Uterus (tissue), 4 donors: ENCODE data around the gene CIBAR2. TPM values are rescaled to one million over a fixed set of nuclear protein-coding genes. Genes with fewer than 3 reads are reported as not detected.

Experiments used
- DNase-seq, 2 donors: peaks; one replicate each; pipeline ENCODE4 v3.0.0-alpha.2; 2019 to 2020
- H3K27ac ChIP-seq, 2 donors: fragments of 200-600 bp; sonication (generic); 1 replicate in 1 of 2; 2 replicates in 1 of 2; pipeline ENCODE4 v1.5.1; 2016 to 2018
- H3K27me3 ChIP-seq, 2 donors: fragments of 200-600 bp; sonication (generic); one replicate each; pipeline ENCODE4 v1.5.1; 2018 to 2019; ENCODE audit warnings: control low read depth in 1 of 2
- H3K36me3 ChIP-seq, 2 donors: fragments of 200-600 bp; sonication (generic); one replicate each; pipeline ENCODE4 v1.5.1; 2019; ENCODE audit warnings: control low read depth in 1 of 2
- H3K4me1 ChIP-seq, 2 donors: fragments of 200-600 bp; sonication (generic); one replicate each; pipeline ENCODE4 v1.5.1; 2018 to 2019; ENCODE audit warnings: control low read depth in 1 of 2
- H3K4me3 ChIP-seq, 2 donors: fragments of 200-600 bp; sonication (generic); 1 replicate in 1 of 2; 2 replicates in 1 of 2; pipeline ENCODE4 v1.5.1; 2018 to 2019; ENCODE audit warnings: mild to moderate bottlenecking in 1 of 2
- H3K9me3 ChIP-seq, 2 donors: fragments of 200-600 bp; sonication (generic); one replicate each; pipeline ENCODE4 v1.5.1; 2019; ENCODE audit warnings: control low read depth in 1 of 2
- POLR2A ChIP-seq, 2 donors: fragments of 450-650 bp; IDR thresholded peaks; one replicate each; pipeline ENCODE4 v1.6.1; 2016; ENCODE audit warnings: antibody characterized with exemption in 2 of 2, mild to moderate bottlenecking in 1 of 2, moderate library complexity in 1 of 2
- intact Hi-C: fragments of 100-400 bp; cut with DNase I; formaldehyde crosslinking; loops from one replicate; pipeline ENCODE4 v1.15.1; 2023; ENCODE audit warnings: low total_unique reads
- total RNA-seq, 4 donors: library from RNA; depleted of rRNA in 3 of 4; stranded (reverse); fragments of >200 nt in 3 of 4; gene quantifications; one replicate each; pipeline versions ENCODE4 v1.1.0 to v1.2.4, GENCODE V29; 2014 to 2023
- TF ChIP-seq, protein P1 (sequence below), 4 experiments: fragments of 200-600 bp in 2 of 4; fragments of 450-650 bp in 2 of 4; sonication (generic) in 2 of 4; IDR thresholded peaks; one replicate each; pipeline ENCODE4 v1.5.1; 2016 to 2019; ENCODE audit warnings: antibody characterized with exemption in 4 of 4, mild to moderate bottlenecking in 2 of 4, moderate library complexity in 1 of 4
- donor health status: DM: yes; HTN: yes; CAD: no.

CIBAR2 gene
- total RNA-seq, 4 donors from 2014 or later: 2.4 TPM; not detected in 3

GRCh38 chr16:85149776-85150175, 37.5 kb upstream of the CIBAR2 start:
- no peaks in the 10 kb centered on the region for H3K9me3 ChIP-seq
- peaks cover 4 to 12% of the 10 kb centered on the region in 2 donors for H3K4me1 ChIP-seq
- no peak overlapping the region for H3K27ac ChIP-seq
- H3K36me3 ChIP-seq: no peaks in the 10 kb centered on the region
- no peaks in the 10 kb centered on the region for H3K27me3 ChIP-seq
- TF ChIP-seq, protein P1, sequence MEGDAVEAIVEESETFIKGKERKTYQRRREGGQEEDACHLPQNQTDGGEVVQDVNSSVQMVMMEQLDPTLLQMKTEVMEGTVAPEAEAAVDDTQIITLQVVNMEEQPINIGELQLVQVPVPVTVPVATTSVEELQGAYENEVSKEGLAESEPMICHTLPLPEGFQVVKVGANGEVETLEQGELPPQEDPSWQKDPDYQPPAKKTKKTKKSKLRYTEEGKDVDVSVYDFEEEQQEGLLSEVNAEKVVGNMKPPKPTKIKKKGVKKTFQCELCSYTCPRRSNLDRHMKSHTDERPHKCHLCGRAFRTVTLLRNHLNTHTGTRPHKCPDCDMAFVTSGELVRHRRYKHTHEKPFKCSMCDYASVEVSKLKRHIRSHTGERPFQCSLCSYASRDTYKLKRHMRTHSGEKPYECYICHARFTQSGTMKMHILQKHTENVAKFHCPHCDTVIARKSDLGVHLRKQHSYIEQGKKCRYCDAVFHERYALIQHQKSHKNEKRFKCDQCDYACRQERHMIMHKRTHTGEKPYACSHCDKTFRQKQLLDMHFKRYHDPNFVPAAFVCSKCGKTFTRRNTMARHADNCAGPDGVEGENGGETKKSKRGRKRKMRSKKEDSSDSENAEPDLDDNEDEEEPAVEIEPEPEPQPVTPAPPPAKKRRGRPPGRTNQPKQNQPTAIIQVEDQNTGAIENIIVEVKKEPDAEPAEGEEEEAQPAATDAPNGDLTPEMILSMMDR (IDR thresholded peaks at IDR 0.05): no peak
- TF ChIP-seq POLR2A (IDR thresholded peaks at IDR 0.05): no peak
- H3K4me3 ChIP-seq: no peak overlapping the region
- DNase-seq: no peak
- intact Hi-C loops: no loop called here

DNA sequence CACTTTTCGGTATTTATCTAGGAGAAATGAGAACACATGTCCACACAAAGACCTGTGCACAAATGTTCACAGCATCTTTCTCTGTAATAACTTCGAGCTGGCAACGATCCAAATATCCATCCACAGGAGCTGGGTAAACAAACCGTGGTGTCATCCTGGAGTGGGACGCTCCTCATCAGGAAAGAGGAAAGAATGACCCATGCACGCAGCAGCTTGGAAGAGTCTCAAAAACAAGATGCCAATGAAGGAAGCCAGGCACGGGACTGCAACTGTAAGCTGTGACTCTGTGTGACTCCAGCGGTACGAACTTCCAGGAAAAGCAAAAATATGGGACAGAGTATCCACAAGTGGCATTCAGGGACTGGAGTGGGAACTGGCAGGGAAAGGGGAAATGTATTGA, 36.7 kb upstream of the CIBAR2 start:
- no peaks in the 10 kb centered on the region for H3K27me3 ChIP-seq
- TF ChIP-seq, protein P1 (IDR thresholded peaks at IDR 0.05): no peak
- no peak for TF ChIP-seq POLR2A (IDR thresholded peaks at IDR 0.05)
- no peaks in the 10 kb centered on the region for H3K9me3 ChIP-seq
- peak in 1 of 2 donors; percentile 57 for DNase-seq
- no peaks in the 10 kb centered on the region for H3K36me3 ChIP-seq
- peaks cover 4 to 12% of the 10 kb centered on the region in 2 donors for H3K4me1 ChIP-seq
- intact Hi-C loops: no loop called here
- no peak overlapping the region for H3K4me3 ChIP-seq
- no peak overlapping the region for H3K27ac ChIP-seq

DNA sequence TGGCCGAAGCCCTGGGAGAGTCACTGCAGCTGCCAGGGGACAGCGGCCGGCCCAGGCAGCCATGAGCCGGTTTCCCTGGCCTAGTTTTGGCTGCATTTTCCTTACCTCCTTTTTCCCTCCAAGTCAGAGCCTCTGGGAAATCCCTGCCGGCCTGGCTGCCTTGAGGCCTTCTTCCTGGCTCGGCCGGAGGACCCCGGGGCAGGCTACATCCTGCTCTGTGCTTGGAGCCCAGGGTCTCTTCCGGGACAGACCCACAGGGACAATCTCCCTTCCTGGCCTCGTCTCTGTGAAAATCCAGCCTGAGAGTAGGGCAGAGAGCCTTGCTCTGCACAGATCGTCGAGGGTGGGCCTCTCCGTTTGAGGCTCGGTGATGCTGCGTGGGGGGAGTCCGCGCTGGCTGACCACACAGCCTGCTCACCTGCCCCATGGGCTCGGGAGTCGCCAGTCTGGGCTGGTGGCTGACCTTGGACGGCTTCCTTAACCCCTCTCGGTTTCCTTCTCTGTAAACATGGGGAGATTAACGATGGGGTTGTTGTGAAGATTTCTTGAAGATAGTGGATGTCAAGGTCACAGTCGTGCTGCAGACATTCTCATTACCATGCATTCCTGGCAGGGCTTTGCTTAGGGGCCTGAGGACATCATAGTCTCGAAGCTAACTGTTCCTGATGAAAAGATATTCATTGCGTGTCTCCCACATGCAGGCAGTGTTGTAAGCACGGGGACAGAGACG, 34.8 kb upstream of the CIBAR2 start:
- H3K4me3 ChIP-seq: no peak overlapping the region
- H3K4me1 ChIP-seq: peaks cover 4 to 9% of the 10 kb centered on the region in 2 donors
- intact Hi-C loops: no loop called here
- H3K27me3 ChIP-seq: no peaks in the 10 kb centered on the region
- H3K36me3 ChIP-seq: no peaks in the 10 kb centered on the region
- TF ChIP-seq, protein P1 (IDR thresholded peaks at IDR 0.05): no peak
- no peak for TF ChIP-seq POLR2A (IDR thresholded peaks at IDR 0.05)
- no peak for DNase-seq
- peak overlapping the region; percentile 64 to 71 for H3K27ac ChIP-seq
- H3K9me3 ChIP-seq: no peaks in the 10 kb centered on the region

DNA sequence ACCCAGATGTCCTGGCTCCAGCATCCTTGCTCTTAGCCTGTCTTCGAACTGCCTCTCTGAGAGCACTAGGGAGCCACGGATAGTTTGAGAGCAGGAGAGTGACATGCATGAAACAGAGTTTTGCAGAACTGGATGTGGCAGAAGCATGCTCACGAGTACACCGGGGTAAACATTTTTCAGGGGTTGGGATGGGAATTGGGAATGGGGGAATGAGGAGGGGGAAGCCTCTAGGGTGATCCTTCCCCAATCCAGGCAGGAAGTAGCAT, 34.2 kb upstream of the CIBAR2 start:
- intact Hi-C loops: no loop called here
- no peak for DNase-seq
- peaks cover 3 to 4% of the 10 kb centered on the region in 2 donors for H3K4me1 ChIP-seq
- no peak overlapping the region for H3K4me3 ChIP-seq
- peak overlapping the region; percentile 64 to 71 for H3K27ac ChIP-seq
- H3K36me3 ChIP-seq: no peaks in the 10 kb centered on the region
- H3K9me3 ChIP-seq: no peaks in the 10 kb centered on the region
- H3K27me3 ChIP-seq: no peaks in the 10 kb centered on the region
- no peak for TF ChIP-seq POLR2A (IDR thresholded peaks at IDR 0.05)
- TF ChIP-seq, protein P1 (IDR thresholded peaks at IDR 0.05): no peak

DNA sequence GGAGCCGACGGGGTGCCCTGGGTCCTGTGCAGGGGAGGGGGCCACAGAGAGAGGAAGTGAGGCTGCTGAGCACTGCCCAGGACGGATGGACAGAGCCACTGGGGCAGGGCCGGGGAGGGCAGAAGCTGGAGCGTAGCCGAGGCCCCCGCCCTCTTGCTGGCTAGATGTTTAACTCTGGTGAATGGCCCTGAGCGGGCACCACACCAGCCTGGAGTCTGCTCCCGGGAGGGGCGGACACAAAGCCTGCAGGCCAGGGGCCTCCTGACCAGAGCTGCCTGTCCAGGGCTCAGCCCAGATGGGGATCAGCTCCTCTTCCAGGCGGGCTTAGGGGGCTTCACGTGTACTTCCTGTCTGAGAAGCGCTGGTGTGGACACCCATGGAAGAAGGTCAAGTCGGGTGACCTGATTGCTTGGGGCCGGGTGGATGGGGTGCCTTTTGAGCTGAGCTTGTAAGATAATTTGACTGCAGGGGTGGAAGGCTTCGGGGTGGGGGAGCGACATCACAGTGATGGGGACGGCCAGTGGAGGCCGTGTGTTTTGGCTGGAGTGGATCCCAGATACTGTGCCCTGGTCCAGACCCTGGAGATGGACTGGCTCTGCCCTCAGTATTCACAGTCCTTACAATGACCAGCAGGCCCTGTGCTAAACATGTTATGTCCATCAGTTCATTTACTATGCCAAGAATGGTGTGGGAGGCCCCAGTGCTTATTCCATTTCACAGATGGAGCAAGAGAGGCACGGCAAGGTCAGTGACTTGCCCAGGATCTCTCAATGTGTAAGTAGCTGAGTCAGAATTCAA, 33.7 kb upstream of the CIBAR2 start:
- no peak for DNase-seq
- Histone ChIP-seq H3K4me1 (no peaks in the 10 kb centered on the region), H3K27me3 (no peaks in the 10 kb centered on the region), H3K27ac (no peak overlapping the region), H3K4me3 (no peak overlapping the region), H3K9me3 (no peaks in the 10 kb centered on the region), H3K36me3 (no peaks in the 10 kb centered on the region)
- intact Hi-C loops: no loop called here
- TF ChIP-seq, protein P1 (IDR thresholded peaks at IDR 0.05): no peak
- no peak for TF ChIP-seq POLR2A (IDR thresholded peaks at IDR 0.05)
